SH-SY5Y (cell line): Measurements from ENCODE around the gene TMEM182.

Experiments used
- GATA2 ChIP-seq: IDR thresholded peaks from 2 replicates; pipeline ENCODE4 v1.6.1; 2011; ENCODE audit warnings: mild to moderate bottlenecking, low read depth, low read length
- GATA3 ChIP-seq: IDR thresholded peaks from 2 replicates; pipeline ENCODE4 v1.6.1; 2011; ENCODE audit warnings: low read depth, mild to moderate bottlenecking, low read length, moderate library complexity

TMEM182 gene

DNA sequence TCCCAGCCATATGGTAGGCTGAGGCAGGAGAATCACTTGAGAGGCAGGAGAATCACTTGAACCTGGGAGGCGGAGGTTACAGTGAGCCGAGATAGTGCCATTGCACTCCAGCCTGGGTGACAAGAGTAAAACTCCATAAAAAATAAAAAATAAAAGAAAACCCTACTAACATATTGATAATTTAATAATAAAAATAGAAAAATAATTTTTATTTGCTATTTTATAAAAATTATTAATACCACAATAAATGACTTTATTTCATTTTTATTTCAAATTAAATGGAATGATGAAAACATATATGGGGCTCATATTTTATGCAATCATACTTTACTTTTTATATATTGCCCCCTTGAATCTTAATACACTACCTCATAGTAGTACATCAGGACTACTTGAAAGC lies 20.4 kb downstream of the TMEM182 start:
- TF ChIP-seq GATA2, result no peak
- no peak for TF ChIP-seq GATA3

DNA sequence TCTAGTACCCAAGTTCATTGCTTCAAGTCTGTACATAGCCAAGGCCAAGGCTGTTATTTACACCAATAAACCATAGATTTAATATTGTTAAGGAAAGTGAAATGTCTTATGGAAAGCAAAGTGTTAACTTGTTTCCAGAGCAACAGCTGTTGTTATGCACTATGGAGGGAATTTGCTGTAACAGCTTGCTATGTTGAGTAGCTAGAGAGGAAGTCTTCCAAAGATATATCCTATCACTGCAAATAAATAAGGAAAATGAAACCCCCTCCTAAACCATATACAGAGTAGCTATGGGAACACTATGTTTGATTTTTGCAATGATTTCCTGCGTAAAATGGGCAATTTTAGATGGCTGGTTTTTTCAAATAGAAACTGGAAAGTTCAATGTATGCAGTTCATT lies 21.1 kb downstream of the TMEM182 start:
- TF ChIP-seq GATA2 (no peak), GATA3 (no peak)

DNA sequence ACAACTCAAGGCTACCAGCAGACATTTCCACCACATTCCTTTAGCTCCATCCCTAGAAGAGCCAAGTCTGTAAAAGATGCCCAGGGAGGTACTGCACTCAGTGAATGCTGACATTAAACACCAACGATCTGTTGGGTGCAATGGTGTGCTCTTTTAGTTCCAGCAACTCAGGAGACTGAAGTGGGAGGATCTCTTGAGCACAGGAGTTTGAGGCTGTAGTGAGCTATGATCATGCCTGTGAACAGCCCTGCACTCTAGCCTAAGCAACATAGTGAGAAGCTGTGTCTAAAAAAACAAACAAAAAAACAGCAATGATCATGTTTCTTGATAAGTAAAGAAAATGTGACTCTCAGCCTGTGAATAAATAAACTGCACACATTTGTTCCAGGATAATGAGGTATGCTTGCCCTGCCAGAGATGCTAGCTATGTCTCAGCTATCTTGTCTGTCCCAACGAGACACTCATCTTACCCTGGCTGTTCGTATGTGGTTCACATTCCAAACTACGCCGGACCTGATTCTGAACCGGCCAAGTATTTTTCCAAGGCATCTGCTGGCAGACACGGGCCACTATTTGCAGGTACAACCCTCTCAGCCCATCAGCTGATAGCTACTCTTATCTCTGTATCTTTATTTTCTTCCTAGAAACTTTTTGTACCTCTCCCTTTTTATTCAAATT lies 21.8 kb downstream of the TMEM182 start:
- TF ChIP-seq GATA3, result no peak
- no peak for TF ChIP-seq GATA2

DNA sequence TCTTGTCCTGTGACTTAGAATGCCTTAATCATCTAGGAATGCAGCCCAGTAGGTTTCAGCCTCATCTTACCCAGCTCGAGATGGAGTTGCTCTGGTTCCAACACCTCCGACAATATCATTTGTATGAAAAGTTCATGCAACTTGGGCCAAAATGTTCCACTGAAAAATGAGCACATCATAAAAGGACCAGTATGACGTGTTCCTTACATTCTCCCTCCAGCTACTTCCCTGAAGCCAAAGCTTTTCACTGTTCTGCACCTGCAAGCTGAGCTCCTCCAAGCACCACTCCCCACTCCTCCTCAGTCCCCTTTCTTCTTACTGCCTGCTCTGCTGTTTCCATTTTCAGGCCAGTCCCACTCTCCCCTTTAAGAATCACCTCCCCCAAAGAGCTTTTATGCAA lies 23.1 kb downstream of the TMEM182 start:
- TF ChIP-seq GATA3 (no peak), GATA2 (no peak)

DNA sequence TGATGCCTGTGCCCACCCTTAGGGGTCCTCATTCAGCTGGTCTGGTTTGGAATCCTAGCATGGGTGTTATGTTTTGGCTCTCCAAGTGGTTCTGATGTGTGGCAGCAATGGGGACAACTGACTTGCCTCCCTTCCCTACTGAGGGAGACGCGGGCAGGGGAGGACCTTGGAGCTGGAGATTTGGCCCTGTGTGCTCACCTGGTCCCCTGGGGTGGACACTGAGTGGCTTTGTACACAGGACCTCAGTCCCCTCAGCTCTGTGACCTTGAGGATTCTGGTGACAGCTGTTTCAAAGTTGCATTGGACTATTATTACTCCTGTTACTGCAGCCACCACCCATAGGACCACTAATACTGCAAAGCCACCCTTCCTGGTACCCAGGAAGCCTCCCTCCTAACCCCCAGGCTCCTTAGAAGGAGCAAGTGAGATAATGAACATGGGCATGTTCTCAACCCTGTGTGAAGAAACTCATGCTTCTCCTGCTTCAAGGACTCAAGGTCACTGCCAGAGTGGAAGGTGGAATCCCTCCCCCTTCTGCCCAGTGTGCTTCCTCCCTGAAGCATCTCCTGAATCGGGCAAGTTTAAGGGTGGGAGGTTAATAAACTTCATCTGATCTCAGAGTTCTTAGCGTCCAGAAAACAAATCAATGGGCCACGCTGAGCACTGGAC lies 26.5 kb downstream of the TMEM182 start:
- TF ChIP-seq GATA3, result no peak
- no peak for TF ChIP-seq GATA2

DNA sequence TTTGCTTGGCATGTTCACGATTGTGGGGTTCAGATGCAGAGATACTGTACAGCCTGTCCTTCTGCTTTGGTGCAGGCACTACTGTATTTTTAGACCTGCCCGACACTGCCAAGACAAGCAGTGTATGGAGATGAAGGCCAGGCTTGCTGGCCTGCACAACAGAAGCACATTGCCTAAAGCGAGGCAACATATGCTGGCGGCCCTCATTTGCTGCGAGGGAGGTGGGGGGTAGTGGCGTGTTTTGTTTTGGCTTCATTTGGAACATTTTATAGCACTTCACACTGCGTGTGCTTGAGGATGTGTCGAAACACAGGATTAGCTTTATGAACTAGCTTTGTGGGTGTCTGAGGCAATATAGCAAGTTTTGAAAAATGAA lies 27.0 kb downstream of the TMEM182 start:
- TF ChIP-seq GATA2 (no peak), GATA3 (no peak)

DNA sequence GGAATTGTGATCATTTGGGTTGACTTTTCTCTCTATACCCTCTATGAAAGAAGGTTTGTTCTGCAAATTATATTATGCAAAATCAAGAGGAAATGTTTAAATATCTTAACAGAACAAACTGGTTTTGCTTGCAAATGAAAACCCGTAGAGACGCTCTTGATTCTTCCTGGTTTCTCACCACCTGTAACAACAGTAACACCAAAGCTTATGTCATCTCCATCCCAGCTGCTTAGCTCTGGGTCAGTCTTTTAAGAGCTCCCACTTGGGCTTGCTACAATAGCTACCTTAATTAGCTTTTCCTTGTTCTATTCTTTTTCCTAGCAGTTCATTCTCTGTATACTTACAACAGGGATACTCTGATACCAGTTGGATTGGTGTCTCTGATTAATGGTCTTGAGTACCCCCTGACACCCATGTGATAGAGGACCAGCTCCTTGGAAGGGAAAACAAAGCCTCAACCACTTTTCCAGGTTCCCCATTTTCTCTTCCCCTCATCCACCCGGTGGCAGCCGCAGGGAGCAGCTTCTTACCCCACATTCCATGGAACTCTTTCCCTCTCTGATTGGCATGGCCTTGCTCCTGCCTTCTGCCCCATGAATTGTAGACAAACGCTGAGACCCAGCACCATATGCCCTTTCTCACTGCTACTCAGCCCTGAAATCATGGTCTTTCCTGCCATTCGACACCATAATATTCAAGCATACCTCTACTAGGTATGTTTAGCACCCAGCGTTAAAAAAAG lies 27.7 kb downstream of the TMEM182 start:
- TF ChIP-seq GATA2 (no peak), GATA3 (no peak)

DNA sequence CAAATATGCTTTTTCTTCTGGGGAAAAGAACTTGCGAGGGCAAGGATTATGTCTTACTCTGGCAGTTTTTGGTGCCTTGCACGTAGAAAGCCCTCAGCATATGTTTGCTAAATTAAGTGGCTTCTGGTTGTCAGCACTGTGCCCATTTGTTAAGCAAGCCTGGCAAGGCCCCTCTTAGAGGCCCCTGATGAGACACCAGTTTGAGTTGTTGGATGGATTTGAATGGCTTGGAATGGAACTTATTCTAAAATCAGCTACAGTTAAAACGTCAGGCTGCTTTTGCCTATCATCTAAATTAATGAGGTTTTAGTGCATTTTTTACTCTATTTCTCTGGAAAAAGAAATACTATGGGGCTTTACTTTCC lies 28.2 kb downstream of the TMEM182 start:
- no peak for TF ChIP-seq GATA3
- no peak for TF ChIP-seq GATA2

DNA sequence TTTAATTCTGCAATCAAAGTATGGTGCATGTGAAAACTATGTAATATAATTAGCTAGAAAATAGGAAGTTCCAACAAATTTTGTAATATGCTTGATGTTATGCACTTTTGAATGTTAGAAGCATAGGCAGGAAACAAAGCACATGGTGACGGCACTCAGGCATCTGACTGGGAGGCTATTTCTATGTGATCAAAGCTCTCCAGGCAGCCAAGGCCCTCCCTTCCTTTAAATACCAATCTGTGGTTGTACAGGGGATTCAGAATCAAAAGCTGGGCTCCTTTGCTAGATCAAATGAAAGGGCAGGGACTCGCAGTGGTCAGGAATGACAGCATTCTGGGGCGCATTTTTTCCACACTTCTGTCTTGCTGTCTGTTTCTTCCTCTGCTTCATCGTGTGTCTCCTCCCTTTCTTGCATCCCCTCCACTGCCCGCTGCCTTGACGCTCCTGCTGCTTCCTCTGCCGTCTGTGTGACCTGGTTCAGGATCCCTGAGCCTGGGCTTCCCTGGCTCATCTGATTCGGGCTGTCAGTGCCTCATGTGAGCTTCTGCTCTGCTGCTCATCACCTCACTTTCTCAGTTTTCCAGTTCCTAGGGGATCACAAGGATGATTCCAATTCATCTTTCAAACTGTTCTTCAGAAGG lies 30.9 kb downstream of the TMEM182 start:
- TF ChIP-seq GATA3 (no peak), GATA2 (no peak)

DNA sequence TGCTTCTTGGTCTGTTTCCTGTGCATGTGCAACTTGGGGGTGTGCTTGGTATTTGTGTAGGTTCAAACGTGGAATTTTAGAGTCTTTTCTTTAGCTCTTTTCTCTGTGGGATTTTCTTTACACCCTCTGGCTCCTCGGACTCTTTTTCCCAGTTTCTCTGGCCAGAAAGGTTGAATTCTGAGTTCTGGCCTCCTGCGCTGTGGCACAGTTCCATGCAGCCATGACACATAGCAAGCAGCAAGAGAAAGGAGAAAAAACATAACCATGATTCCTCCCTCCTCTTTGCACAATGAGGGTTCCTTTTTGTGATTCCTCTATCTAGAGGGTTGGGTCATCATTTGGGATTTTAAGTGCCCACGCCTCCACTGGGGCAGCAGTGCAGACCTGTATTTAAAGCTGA lies 33.8 kb downstream of the TMEM182 start:
- TF ChIP-seq GATA3 (no peak), GATA2 (no peak)

DNA sequence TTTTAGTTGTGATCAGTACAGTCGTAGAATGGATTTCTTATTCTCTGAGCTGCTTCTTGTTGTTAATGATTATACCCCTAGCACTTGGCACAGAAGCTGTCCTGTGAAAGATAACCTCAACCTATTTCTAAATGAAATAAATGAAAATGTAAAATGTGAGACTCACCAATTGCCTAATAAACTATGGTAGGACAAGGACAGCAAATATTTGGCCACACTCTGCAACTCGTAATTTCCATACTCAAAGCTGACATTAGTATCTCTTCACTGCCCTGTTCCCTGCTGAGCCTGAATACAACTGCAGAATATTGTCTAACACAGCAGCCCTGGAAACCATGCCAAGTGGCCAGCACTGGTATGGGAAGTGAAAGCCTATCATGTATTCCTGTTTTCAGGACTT lies 34.5 kb downstream of the TMEM182 start:
- TF ChIP-seq GATA2 (no peak), GATA3 (no peak)

DNA sequence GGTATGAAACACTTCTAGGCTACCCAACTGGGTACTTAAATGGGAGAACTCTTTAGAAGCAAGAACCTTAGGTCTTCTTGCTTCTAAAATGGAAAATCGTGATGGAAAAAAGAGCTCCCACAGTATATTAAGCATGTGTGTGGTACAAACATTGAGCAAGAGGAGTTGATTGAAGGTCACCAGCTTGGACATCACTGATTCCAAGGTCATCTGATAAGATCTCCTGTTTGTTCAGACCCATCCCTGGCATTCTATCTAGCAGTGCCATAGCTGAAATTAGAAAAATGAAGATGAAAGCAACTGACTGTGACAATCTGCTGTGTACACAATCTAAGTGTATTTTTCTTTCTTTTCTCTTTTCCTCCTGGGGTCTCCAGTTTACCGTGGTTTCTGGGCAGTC lies 35.7 kb downstream of the TMEM182 start:
- TF ChIP-seq GATA2 (no peak; the same call in 1 of the 2 replicates), GATA3 (no peak)

DNA sequence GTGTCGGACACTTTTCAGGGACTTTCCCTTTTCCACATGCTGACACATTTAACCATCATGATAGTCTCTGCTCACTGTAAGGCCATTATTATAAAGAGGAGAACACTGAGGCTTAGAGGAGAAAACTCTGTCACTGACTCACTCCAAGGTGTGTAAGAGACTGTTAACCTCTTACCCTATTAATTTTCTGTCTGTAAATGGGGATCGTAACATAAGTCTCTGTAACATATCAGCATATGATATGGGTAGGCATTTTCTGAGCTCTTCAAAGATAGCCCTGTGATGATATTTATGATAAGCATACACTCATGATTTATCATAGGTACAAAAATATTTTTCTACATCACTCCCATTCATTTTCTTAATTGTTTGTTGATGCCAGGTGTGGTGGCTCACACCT lies 36.4 kb downstream of the TMEM182 start:
- TF ChIP-seq GATA2 (no peak), GATA3 (no peak)

DNA sequence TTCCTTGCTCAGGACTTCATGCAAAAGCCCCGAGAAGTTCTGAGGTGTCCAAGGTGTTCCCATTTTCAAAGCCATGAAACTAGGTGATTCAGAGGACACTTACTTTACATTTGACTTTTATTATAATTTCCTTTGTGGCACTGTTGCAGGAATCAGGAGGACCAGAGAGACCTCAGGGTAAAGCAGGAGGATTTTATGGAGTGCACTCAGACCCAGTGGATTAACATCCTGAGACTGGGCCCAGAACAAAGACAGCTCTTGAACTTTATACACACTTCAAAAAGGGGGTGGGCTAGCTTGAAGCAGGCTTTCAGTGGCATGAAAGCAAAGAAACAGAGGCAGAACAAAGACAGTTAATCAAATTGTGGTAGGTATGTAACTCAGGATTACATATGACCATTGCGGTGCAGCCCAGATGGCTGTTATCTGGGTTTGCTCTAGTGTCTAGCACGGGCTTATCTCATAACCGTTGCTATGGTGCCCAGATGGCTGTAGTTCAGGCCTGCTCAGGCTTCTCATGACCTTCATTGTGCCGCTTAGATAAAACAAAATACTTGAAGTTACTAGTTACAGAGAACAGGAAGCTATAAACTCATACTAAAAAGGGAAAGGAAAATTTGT lies 39.4 kb downstream of the TMEM182 start:
- TF ChIP-seq GATA3 (no peak), GATA2 (no peak)
